ENCODE results near the gene TOB1.
"Not testable (repeated sequence)": the region's sequence is repeated elsewhere in the genome, so short reads cannot be mapped to it uniquely, and the experiment has no call there.

TOB1 gene

GRCh38 chr17:50868140-50868438 is 1.9 kb upstream of the TOB1 start:
- no peak for DNase-seq (ENCODE audit: low spot score)

GRCh38 chr17:50867363-50868139 is 1.4 kb upstream of the TOB1 start:
- peak; percentile 91 for DNase-seq (ENCODE audit: low spot score)

GRCh38 chr17:50866950-50867362 is 802 bp upstream of the TOB1 start:
- DNase-seq (ENCODE audit: low spot score) = peak; percentile 54

- DNase-seq (ENCODE audit: low spot score) = no peak
These were observed 290 bp downstream of the TOB1 start for GRCh38 chr17:50865868-50866260.

- peak; percentile 44 for DNase-seq (ENCODE audit: low spot score)
These were observed 890 bp downstream of the TOB1 start for GRCh38 chr17:50865060-50865867.

- DNase-seq (ENCODE audit: low spot score) = no peak
These were observed 1.5 kb downstream of the TOB1 start for GRCh38 chr17:50864747-50865059.

GRCh38 chr17:50863931-50864330 is 2.2 kb downstream of the TOB1 start:
- DNase-seq (ENCODE audit: low spot score) = no peak

GRCh38 chr17:50863221-50863843 is 2.8 kb downstream of the TOB1 start:
- peak; percentile 41 for DNase-seq (ENCODE audit: low spot score)

- no peak for DNase-seq (ENCODE audit: low spot score)
These were observed 4.2 kb downstream of the TOB1 start for GRCh38 chr17:50861822-50862528.

GRCh38 chr17:50861334-50861676 is 4.8 kb downstream of the TOB1 start:
- DNase-seq (ENCODE audit: low spot score) = no peak

- not testable (repeated sequence) for DNase-seq (ENCODE audit: low spot score)
These were observed 6.4 kb downstream of the TOB1 start for GRCh38 chr17:50859727-50860126.

- DNase-seq (ENCODE audit: low spot score) = no peak
These were observed 7.5 kb downstream of the TOB1 start for GRCh38 chr17:50858486-50859225.

- no peak for DNase-seq (ENCODE audit: low spot score)
These were observed 9.7 kb downstream of the TOB1 start for GRCh38 chr17:50856431-50856830.

- no peak for DNase-seq (ENCODE audit: low spot score)
These were observed 10.3 kb downstream of the TOB1 start for GRCh38 chr17:50855708-50856330.

GRCh38 chr17:50853781-50854180 is 12.4 kb downstream of the TOB1 start:
- DNase-seq (ENCODE audit: low spot score) = no peak

GRCh38 chr17:50853015-50853615 is 13.0 kb downstream of the TOB1 start:
- DNase-seq (ENCODE audit: low spot score) = no peak

- no peak for DNase-seq (ENCODE audit: low spot score)
These were observed 15.5 kb downstream of the TOB1 start for GRCh38 chr17:50850640-50851039.

- DNase-seq (ENCODE audit: low spot score) = no peak
These were observed 17.4 kb downstream of the TOB1 start for GRCh38 chr17:50848711-50849110.

- no peak for DNase-seq (ENCODE audit: low spot score)
These were observed 18.1 kb downstream of the TOB1 start for GRCh38 chr17:50848039-50848438.

- no peak for DNase-seq (ENCODE audit: low spot score)
These were observed 18.6 kb downstream of the TOB1 start for GRCh38 chr17:50847566-50847965.

All from activated CD4-positive, alpha-beta T cell treated with anti-CD3 and anti-CD28 coated beads, Interleukin-2, Interleukin-4, amounts not matched to agents 100 ng/mL and 50 ng/mL, durations not matched to agents 16 hours and 8 hours (primary cell).